ENCODE measurements around the gene CHKA.

DNA sequence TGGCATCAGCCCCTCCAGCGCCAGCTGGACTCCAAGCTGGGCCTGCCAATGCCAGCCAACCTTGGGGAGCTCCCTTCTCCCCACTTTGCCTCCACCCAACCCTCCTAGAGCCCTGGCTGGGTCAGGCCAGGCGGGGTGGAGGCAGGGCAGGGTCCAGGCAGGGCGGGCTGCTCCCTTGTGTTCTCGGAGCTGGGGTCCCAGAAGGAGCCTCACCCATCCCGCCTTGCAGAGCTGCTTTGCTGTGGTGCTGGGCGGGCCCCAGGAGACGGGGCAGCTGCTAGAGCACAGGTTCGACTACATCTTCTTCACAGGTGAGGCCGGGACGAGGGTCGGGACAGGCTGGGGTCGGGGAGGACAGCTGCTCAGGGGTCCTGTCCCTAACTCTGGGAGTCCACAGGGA is 101.7 kb downstream of the CHKA start:
- TF ChIP-seq, protein P1, sequence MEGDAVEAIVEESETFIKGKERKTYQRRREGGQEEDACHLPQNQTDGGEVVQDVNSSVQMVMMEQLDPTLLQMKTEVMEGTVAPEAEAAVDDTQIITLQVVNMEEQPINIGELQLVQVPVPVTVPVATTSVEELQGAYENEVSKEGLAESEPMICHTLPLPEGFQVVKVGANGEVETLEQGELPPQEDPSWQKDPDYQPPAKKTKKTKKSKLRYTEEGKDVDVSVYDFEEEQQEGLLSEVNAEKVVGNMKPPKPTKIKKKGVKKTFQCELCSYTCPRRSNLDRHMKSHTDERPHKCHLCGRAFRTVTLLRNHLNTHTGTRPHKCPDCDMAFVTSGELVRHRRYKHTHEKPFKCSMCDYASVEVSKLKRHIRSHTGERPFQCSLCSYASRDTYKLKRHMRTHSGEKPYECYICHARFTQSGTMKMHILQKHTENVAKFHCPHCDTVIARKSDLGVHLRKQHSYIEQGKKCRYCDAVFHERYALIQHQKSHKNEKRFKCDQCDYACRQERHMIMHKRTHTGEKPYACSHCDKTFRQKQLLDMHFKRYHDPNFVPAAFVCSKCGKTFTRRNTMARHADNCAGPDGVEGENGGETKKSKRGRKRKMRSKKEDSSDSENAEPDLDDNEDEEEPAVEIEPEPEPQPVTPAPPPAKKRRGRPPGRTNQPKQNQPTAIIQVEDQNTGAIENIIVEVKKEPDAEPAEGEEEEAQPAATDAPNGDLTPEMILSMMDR (IDR thresholded peaks at IDR 0.05; ENCODE audit: low read length): no peak
- TF ChIP-seq EZH2phosphoT487 (IDR thresholded peaks at IDR 0.05; ENCODE audit: low read length): no peak

Measured in MM.1S (cell line).